ENCODE results near the gene CPO. TPM values are rescaled to one million over a fixed set of nuclear protein-coding genes. Genes with fewer than 3 reads are reported as not detected.

The CPO gene
- total RNA-seq, 1 experiment from 2014 or later: 0.40 TPM

DNA sequence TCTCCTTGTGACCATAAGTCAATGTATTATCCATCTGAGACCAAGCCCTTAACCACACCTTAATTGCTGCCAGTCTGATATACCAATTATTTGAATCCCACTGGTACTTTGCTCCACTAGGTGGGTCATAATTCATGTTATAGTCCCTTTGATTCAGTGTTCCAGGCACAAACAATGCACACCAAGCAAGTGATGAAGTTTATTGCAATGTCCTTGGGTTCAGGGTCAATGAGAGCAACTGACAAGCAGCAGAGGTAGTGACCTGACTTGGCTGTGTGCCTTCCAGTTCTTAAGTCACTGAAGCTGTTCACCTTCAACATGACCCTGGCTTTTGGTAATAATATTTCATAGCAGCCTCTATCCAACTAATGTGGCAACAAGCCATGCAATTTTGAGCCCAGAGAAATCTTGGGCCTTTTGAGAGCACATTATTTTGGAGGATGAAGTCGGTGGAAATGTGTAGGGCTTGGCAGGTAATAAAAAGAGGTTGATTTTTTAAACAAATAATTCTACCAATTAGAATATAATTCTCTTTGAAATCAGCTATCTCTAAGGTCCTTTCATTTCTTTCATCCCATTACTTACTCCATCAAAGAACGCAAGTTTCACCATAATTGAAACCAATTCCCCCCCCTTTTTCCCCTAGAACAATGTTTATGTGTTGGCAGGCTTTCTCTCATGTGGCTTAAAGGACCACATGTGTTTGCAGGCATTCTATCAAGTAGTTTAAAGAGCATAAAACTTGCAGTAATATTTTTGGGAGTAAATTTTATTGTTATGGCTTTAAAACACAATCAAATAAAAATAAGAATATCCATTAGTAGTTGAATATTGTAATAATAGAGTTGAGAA lies 3.1 kb upstream of the CPO start:
- Mint-ChIP-seq H3K4me3 (ENCODE audit: low read depth, unreplicated experiment) (no peak overlapping the region), H3K9me3 (ENCODE audit: low read depth, unreplicated experiment) (peaks cover 2% of the 10 kb centered on the region), H3K27ac (ENCODE audit: unreplicated experiment) (no peak overlapping the region), H3K4me1 (ENCODE audit: low read depth, unreplicated experiment) (no peaks in the 10 kb centered on the region), H3K36me3 (ENCODE audit: insufficient read depth, unreplicated experiment) (no peaks in the 10 kb centered on the region), H3K27me3 (ENCODE audit: unreplicated experiment) (no peaks in the 10 kb centered on the region)
- CTCF ChIA-PET: no interaction called here
- intact Hi-C loops (cut with micrococcal nuclease; ENCODE audit: unreplicated experiment): no loop called here
- DNase-seq: no peak
- BruUV-seq (replicated peaks): no TSS peak
- TF ChIP-seq, protein P1, sequence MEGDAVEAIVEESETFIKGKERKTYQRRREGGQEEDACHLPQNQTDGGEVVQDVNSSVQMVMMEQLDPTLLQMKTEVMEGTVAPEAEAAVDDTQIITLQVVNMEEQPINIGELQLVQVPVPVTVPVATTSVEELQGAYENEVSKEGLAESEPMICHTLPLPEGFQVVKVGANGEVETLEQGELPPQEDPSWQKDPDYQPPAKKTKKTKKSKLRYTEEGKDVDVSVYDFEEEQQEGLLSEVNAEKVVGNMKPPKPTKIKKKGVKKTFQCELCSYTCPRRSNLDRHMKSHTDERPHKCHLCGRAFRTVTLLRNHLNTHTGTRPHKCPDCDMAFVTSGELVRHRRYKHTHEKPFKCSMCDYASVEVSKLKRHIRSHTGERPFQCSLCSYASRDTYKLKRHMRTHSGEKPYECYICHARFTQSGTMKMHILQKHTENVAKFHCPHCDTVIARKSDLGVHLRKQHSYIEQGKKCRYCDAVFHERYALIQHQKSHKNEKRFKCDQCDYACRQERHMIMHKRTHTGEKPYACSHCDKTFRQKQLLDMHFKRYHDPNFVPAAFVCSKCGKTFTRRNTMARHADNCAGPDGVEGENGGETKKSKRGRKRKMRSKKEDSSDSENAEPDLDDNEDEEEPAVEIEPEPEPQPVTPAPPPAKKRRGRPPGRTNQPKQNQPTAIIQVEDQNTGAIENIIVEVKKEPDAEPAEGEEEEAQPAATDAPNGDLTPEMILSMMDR (IDR thresholded peaks at IDR 0.05; ENCODE audit: unreplicated experiment): no peak

DNA sequence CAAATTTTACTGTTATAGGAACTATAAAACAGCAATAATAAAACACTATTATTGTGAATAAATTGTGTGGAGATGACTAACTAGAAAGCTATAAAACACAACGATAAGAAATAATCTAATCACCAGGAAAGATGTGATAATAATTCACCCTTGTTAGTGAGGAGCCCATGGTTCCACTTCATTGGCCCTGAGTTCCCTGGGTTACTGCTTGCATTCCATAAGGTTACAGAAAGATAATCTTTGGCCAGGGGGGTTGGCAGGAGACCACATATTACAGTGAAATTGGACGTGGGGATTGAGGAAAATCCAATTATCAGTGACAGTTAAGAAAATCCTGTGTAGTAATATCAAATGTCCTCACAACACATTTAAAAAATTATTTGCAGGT lies 2.5 kb upstream of the CPO start:
- peaks cover 2% of the 10 kb centered on the region for H3K9me3 Mint-ChIP-seq (ENCODE audit: low read depth, unreplicated experiment)
- no peaks in the 10 kb centered on the region for H3K4me1 Mint-ChIP-seq (ENCODE audit: low read depth, unreplicated experiment)
- CTCF ChIA-PET: no interaction called here
- no peaks in the 10 kb centered on the region for H3K36me3 Mint-ChIP-seq (ENCODE audit: insufficient read depth, unreplicated experiment)
- no peaks in the 10 kb centered on the region for H3K27me3 Mint-ChIP-seq (ENCODE audit: unreplicated experiment)
- no TSS peak for BruUV-seq (replicated peaks)
- no peak overlapping the region for H3K27ac Mint-ChIP-seq (ENCODE audit: unreplicated experiment)
- TF ChIP-seq, protein P1 (IDR thresholded peaks at IDR 0.05; ENCODE audit: unreplicated experiment): no peak
- no peak overlapping the region for H3K4me3 Mint-ChIP-seq (ENCODE audit: low read depth, unreplicated experiment)
- no peak for DNase-seq
- intact Hi-C loops (cut with micrococcal nuclease; ENCODE audit: unreplicated experiment): no loop called here

DNA sequence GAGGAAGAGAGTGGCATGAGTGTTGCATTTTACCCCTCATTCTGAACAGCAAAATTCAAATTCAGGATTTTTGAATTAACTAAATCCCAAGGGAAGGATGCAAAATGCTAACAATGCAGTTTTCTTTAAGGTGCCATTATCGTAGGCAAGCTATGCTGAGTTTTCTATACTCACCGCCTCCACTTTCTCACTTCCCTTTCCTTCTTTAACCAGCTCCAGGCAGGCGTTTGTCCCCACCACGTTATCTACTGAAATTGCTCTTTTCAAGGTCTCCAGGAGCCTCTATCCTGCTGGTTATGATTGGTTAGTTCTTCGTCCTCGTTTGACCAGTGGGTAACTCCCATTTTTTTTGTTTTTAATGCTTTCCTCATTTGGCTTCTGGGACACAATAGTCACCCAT lies 1.8 kb upstream of the CPO start:
- BruUV-seq (replicated peaks): no TSS peak
- Mint-ChIP-seq H3K27me3 (ENCODE audit: unreplicated experiment) (no peaks in the 10 kb centered on the region), H3K4me1 (ENCODE audit: low read depth, unreplicated experiment) (no peaks in the 10 kb centered on the region), H3K9me3 (ENCODE audit: low read depth, unreplicated experiment) (peaks cover 2% of the 10 kb centered on the region), H3K36me3 (ENCODE audit: insufficient read depth, unreplicated experiment) (no peaks in the 10 kb centered on the region), H3K27ac (ENCODE audit: unreplicated experiment) (no peak overlapping the region), H3K4me3 (ENCODE audit: low read depth, unreplicated experiment) (no peak overlapping the region)
- intact Hi-C loops (cut with micrococcal nuclease; ENCODE audit: unreplicated experiment): no loop called here
- CTCF ChIA-PET: no interaction called here
- TF ChIP-seq, protein P1 (IDR thresholded peaks at IDR 0.05; ENCODE audit: unreplicated experiment): no peak
- DNase-seq: no peak

DNA sequence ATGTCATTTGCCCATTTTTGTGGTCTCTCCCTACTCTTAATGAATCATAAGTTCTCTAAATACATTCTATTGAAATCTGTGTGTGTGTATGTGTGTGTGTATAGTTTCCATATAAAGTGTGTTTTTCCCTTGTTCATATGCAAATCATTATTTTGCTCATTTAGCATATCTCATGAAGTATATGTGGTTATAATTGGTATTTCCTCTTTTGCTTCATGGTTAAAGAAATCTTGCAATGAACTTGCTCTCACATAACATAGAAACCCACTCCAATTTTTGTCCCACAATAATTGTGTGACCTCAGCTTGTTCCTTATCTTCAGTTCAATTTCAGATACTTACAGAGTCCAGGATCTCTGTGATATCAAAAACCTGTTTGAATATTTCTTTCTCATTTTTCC lies 1.2 kb downstream of the CPO start:
- BruUV-seq (replicated peaks): no TSS peak
- peaks cover 2% of the 10 kb centered on the region for H3K9me3 Mint-ChIP-seq (ENCODE audit: low read depth, unreplicated experiment)
- no peaks in the 10 kb centered on the region for H3K4me1 Mint-ChIP-seq (ENCODE audit: low read depth, unreplicated experiment)
- CTCF ChIA-PET: no interaction called here
- no peaks in the 10 kb centered on the region for H3K27me3 Mint-ChIP-seq (ENCODE audit: unreplicated experiment)
- no peak overlapping the region for H3K27ac Mint-ChIP-seq (ENCODE audit: unreplicated experiment)
- intact Hi-C loops (cut with micrococcal nuclease; ENCODE audit: unreplicated experiment): no loop called here
- TF ChIP-seq, protein P1 (IDR thresholded peaks at IDR 0.05; ENCODE audit: unreplicated experiment): no peak
- H3K4me3 Mint-ChIP-seq (ENCODE audit: low read depth, unreplicated experiment): no peak overlapping the region
- H3K36me3 Mint-ChIP-seq (ENCODE audit: insufficient read depth, unreplicated experiment): no peaks in the 10 kb centered on the region
- no peak for DNase-seq

All from Calu3 (cell line).